Stomach (tissue), 4 donors: Measurements from ENCODE around the gene EGR2.

Experiments used
- POLR2A ChIP-seq, 4 donors: fragments of 450-650 bp; IDR thresholded peaks; one replicate each; pipeline ENCODE4 v1.6.1; 2016; ENCODE audit warnings: antibody characterized with exemption in 4 of 4, control low read depth in 2 of 4, mild to moderate bottlenecking in 1 of 4, moderate library complexity in 1 of 4
- POLR2AphosphoS5 ChIP-seq, 3 donors: sonication (generic); formaldehyde crosslinking; IDR thresholded peaks; one replicate each; pipeline ENCODE4 v1.6.1; 2016; ENCODE audit warnings: antibody characterized with exemption in 3 of 3

- TF ChIP-seq POLR2AphosphoS5 (IDR thresholded peaks at IDR 0.05) (no peak), POLR2A (IDR thresholded peaks at IDR 0.05) (no peak)
Observed at GRCh38 chr10:62851442-62851841, 35.3 kb upstream of the EGR2 start.
